HG03575 (cell line): Measurements from ENCODE around the gene CD96.
A peak's percentile ranks its signal among the peaks of the same experiment; 100 is the strongest.
"Not testable (repeated sequence)": the region's sequence is repeated elsewhere in the genome, so short reads cannot be mapped to it uniquely, and the experiment has no call there.

ENCODE experiments used
- ATAC-seq: cut with Tn5 transposase; IDR thresholded peaks from one replicate; pipeline ENCODE4 v1.9.1; 2021; ENCODE audit not compliant: unreplicated experiment, insufficient number of reproducible peaks, low FRiP score; ENCODE audit errors: extremely low read depth

CD96 gene

GRCh38 chr3:111653766-111654165, 111.8 kb downstream of the CD96 start:
- no peak for ATAC-seq

- no peak for ATAC-seq
These were observed 120.0 kb downstream of the CD96 start for GRCh38 chr3:111662012-111662411.

GRCh38 chr3:111662907-111663306, 120.9 kb downstream of the CD96 start:
- no peak for ATAC-seq

- no peak for ATAC-seq
These were observed 124.2 kb downstream of the CD96 start for GRCh38 chr3:111666041-111666735.

GRCh38 chr3:111667170-111667569, 125.2 kb downstream of the CD96 start:
- no peak for ATAC-seq

GRCh38 chr3:111667621-111668239, 125.7 kb downstream of the CD96 start:
- peak; percentile 95 for ATAC-seq

GRCh38 chr3:111668326-111668725, 126.3 kb downstream of the CD96 start:
- ATAC-seq, result no peak

- ATAC-seq, result peak; percentile 43
These were observed 127.0 kb downstream of the CD96 start for GRCh38 chr3:111668888-111669488.

- no peak for ATAC-seq
These were observed 128.1 kb downstream of the CD96 start for GRCh38 chr3:111669926-111670630.

- ATAC-seq, result not testable (repeated sequence)
These were observed 130.5 kb downstream of the CD96 start for GRCh38 chr3:111672461-111672860.

GRCh38 chr3:111675846-111676210, 133.8 kb downstream of the CD96 start:
- no peak for ATAC-seq

GRCh38 chr3:111676211-111677006, 134.4 kb downstream of the CD96 start:
- no peak for ATAC-seq

- no peak for ATAC-seq
These were observed 135.0 kb downstream of the CD96 start for GRCh38 chr3:111677007-111677392.

GRCh38 chr3:111681661-111682426, 139.8 kb downstream of the CD96 start:
- ATAC-seq, result no peak

GRCh38 chr3:111684640-111685039, 142.6 kb downstream of the CD96 start:
- no peak for ATAC-seq

- ATAC-seq, result no peak
These were observed 146.3 kb downstream of the CD96 start for GRCh38 chr3:111688190-111688800.

GRCh38 chr3:111690242-111690641, 148.2 kb downstream of the CD96 start:
- ATAC-seq, result peak; percentile 80

- ATAC-seq, result no peak
These were observed 149.4 kb downstream of the CD96 start for GRCh38 chr3:111691293-111691909.
